SK-N-SH treated with all-trans-retinoic acid at 6 μM for 48 hours (cell line): ENCODE measurements around the gene DRC1.

Experiments used
- ATAC-seq: fragments of 200-7000 bp; cut with Tn5 transposase; 3 replicates; pipeline ENCODE4 v1.9.1; 2020; ENCODE audit warnings: mild to moderate bottlenecking, moderate library complexity
- ARNTL ChIP-seq: fragments of 450-650 bp; formaldehyde crosslinking; IDR thresholded peaks from 2 replicates; pipeline ENCODE4 v1.5.0; 2020; ENCODE audit warnings: low read depth, mild to moderate bottlenecking, moderate library complexity, borderline replicate concordance
- BACH2 ChIP-seq: fragments of 250-450 bp; sonication (Bioruptor Pico); IDR thresholded peaks from 2 replicates; pipeline ENCODE4 v1.9.0; 2021; ENCODE audit warnings: mild to moderate bottlenecking, borderline replicate concordance
- CSDC2 ChIP-seq: fragments of 250-450 bp; sonication (Bioruptor Pico); IDR thresholded peaks from 2 replicates; pipeline ENCODE4 v1.5.0; 2020; ENCODE audit warnings: mild to moderate bottlenecking, moderate library complexity
- CSRNP3 ChIP-seq: fragments of 250-450 bp; sonication (Bioruptor Pico); IDR thresholded peaks from 2 replicates; pipeline ENCODE4 v1.5.1; 2021; ENCODE audit warnings: mild to moderate bottlenecking, moderate library complexity
- ESRRG ChIP-seq: fragments of 250-450 bp; sonication (Bioruptor Pico); IDR thresholded peaks from 2 replicates; pipeline ENCODE4 v1.6.1; 2021; ENCODE audit warnings: mild to moderate bottlenecking
- OSR1 ChIP-seq: fragments of 250-450 bp; sonication (Bioruptor Pico); IDR thresholded peaks from 2 replicates; pipeline ENCODE4 v1.8.0; 2022; ENCODE audit warnings: moderate library complexity, mild to moderate bottlenecking, inconsistent platforms
- PPARA ChIP-seq: fragments of 250-450 bp; sonication (Bioruptor Pico); IDR thresholded peaks from 2 replicates; pipeline ENCODE4 v1.5.0; 2020; ENCODE audit warnings: mild to moderate bottlenecking, borderline replicate concordance
- RARB ChIP-seq: fragments of 250-450 bp; sonication (Bioruptor Pico); IDR thresholded peaks from 2 replicates; pipeline ENCODE4 v1.8.0; 2021; ENCODE audit warnings: mild to moderate bottlenecking, moderate library complexity
- TOX ChIP-seq: fragments of 250-450 bp; sonication (Bioruptor Pico); IDR thresholded peaks from 2 replicates; pipeline ENCODE4 v1.8.0; 2021; ENCODE audit warnings: mild to moderate bottlenecking, moderate library complexity, borderline replicate concordance
- TSHZ2 ChIP-seq: fragments of 250-450 bp; sonication (Bioruptor Pico); IDR thresholded peaks from 2 replicates; pipeline ENCODE4 v1.5.0; 2020; ENCODE audit warnings: mild to moderate bottlenecking, moderate library complexity
- ZC3H10 ChIP-seq: fragments of 250-450 bp; sonication (Bioruptor Pico); IDR thresholded peaks from 2 replicates; pipeline ENCODE4 v1.5.1; 2021; ENCODE audit warnings: mild to moderate bottlenecking, moderate library complexity
- ZFP3 ChIP-seq: fragments of 250-450 bp; sonication (Bioruptor Pico); IDR thresholded peaks from 2 replicates; pipeline ENCODE4 v1.5.0; 2020; ENCODE audit warnings: mild to moderate bottlenecking, moderate library complexity
- ZFP30 ChIP-seq: fragments of 450-650 bp; formaldehyde crosslinking; IDR thresholded peaks from 2 replicates; pipeline ENCODE4 v1.5.0; 2022; ENCODE audit warnings: mild to moderate bottlenecking, moderate library complexity
- ZNF70 ChIP-seq: fragments of 450-650 bp; formaldehyde crosslinking; IDR thresholded peaks from 2 replicates; pipeline ENCODE4 v1.5.0; 2020; ENCODE audit warnings: mild to moderate bottlenecking, moderate library complexity
- TF ChIP-seq, protein P1 (sequence below): fragments of 250-450 bp; sonication (Bioruptor Pico); IDR thresholded peaks from 2 replicates; pipeline ENCODE4 v1.8.0; 2020; ENCODE audit warnings: mild to moderate bottlenecking, moderate library complexity, borderline replicate concordance
- TF ChIP-seq, protein P2 (sequence below): fragments of 250-450 bp; sonication (Bioruptor Pico); IDR thresholded peaks from 2 replicates; pipeline ENCODE4 v1.8.0; 2021; ENCODE audit warnings: low read depth, mild to moderate bottlenecking, moderate library complexity, borderline replicate concordance

DRC1 gene

DNA sequence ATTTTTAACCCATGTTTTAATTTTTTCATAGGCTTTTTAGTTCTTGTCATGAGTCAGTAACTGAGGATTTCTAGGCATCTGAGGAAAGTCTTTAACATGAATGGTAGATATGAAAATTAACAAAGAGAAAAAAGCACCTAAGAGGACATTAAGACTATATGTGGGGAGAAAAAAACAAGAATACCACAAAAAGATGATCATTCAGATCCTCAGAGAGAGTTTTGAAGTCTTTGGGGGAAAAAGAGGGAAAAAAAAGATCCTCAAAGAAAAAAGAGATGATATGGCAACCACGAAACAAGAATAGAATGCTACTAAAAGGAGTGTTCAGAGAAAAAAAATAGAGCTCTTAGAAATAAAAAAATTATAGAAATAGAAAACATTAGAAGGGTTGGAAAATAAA lies 8.1 kb downstream of the DRC1 start:
- ATAC-seq: no peak
- TF ChIP-seq ZNF70 (CRISPR knock-in tag): no peak
- TF ChIP-seq, protein P1, sequence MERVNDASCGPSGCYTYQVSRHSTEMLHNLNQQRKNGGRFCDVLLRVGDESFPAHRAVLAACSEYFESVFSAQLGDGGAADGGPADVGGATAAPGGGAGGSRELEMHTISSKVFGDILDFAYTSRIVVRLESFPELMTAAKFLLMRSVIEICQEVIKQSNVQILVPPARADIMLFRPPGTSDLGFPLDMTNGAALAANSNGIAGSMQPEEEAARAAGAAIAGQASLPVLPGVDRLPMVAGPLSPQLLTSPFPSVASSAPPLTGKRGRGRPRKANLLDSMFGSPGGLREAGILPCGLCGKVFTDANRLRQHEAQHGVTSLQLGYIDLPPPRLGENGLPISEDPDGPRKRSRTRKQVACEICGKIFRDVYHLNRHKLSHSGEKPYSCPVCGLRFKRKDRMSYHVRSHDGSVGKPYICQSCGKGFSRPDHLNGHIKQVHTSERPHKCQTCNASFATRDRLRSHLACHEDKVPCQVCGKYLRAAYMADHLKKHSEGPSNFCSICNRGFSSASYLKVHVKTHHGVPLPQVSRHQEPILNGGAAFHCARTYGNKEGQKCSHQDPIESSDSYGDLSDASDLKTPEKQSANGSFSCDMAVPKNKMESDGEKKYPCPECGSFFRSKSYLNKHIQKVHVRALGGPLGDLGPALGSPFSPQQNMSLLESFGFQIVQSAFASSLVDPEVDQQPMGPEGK (CRISPR knock-in tag): no peak

GRCh38 chr2:26410764-26411243 lies 9.1 kb downstream of the DRC1 start:
- TF ChIP-seq ARNTL (CRISPR knock-in tag) (no peak), ZFP3 (CRISPR knock-in tag) (no peak), ZC3H10 (CRISPR knock-in tag) (no peak), ESRRG (CRISPR knock-in tag) (no peak), CSDC2 (CRISPR knock-in tag) (no peak), ZFP30 (CRISPR knock-in tag) (no peak), BACH2 (CRISPR knock-in tag) (no peak), TSHZ2 (no peak), OSR1 (CRISPR knock-in tag) (no peak), PPARA (CRISPR knock-in tag) (no peak), ZNF70 (CRISPR knock-in tag) (no peak), RARB (CRISPR knock-in tag) (no peak), TOX (no peak)
- TF ChIP-seq, protein P2, sequence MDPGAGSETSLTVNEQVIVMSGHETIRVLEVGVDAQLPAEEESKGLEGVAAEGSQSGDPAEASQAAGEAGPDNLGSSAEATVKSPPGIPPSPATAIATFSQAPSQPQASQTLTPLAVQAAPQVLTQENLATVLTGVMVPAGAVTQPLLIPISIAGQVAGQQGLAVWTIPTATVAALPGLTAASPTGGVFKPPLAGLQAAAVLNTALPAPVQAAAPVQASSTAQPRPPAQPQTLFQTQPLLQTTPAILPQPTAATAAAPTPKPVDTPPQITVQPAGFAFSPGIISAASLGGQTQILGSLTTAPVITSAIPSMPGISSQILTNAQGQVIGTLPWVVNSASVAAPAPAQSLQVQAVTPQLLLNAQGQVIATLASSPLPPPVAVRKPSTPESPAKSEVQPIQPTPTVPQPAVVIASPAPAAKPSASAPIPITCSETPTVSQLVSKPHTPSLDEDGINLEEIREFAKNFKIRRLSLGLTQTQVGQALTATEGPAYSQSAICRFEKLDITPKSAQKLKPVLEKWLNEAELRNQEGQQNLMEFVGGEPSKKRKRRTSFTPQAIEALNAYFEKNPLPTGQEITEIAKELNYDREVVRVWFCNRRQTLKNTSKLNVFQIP (CRISPR knock-in tag): no peak

GRCh38 chr2:26411419-26411818 lies 9.7 kb downstream of the DRC1 start:
- no peak for ATAC-seq
- TF ChIP-seq ESRRG (CRISPR knock-in tag) (no peak), CSRNP3 (CRISPR knock-in tag) (no peak), ZFP3 (CRISPR knock-in tag) (no peak), CSDC2 (CRISPR knock-in tag) (no peak), PPARA (CRISPR knock-in tag) (no peak), ZNF70 (CRISPR knock-in tag) (no peak), RARB (CRISPR knock-in tag) (no peak), TSHZ2 (no peak)
- TF ChIP-seq, protein P2 (CRISPR knock-in tag): no peak

More at GRCh38 chr2:26410764-26411243, 9.1 kb downstream of the DRC1 start:
- no peak for ATAC-seq
